Measurements from ENCODE around the gene NHLH1. TPM values are rescaled to one million over a fixed set of nuclear protein-coding genes. Genes with fewer than 3 reads are reported as not detected.
"Not testable (repeated sequence)": the region's sequence is repeated elsewhere in the genome, so short reads cannot be mapped to it uniquely, and the experiment has no call there.

Gene NHLH1
- total RNA-seq, 1 experiment from 2014 or later, result not detected

GRCh38 chr1:160371346-160371631 lies 4.4 kb downstream of the NHLH1 start:
- in situ Hi-C loops (cut with HindIII; ENCODE audit: low pct_unique_long_range_greater_than_20kb, low sequenced_read_pairs), result no loop called here
- DNase-seq (ENCODE audit: low read depth, low spot score), result no peak

GRCh38 chr1:160371756-160372155 lies 4.9 kb downstream of the NHLH1 start:
- in situ Hi-C loops (cut with HindIII; ENCODE audit: low pct_unique_long_range_greater_than_20kb, low sequenced_read_pairs), result no loop called here
- no peak for DNase-seq (ENCODE audit: low read depth, low spot score)

- in situ Hi-C loops (cut with HindIII; ENCODE audit: low pct_unique_long_range_greater_than_20kb, low sequenced_read_pairs), result no loop called here
- DNase-seq (ENCODE audit: low read depth, low spot score), result no peak
Observed at GRCh38 chr1:160373696-160374095, 6.8 kb downstream of the NHLH1 start.

- in situ Hi-C loops (cut with HindIII; ENCODE audit: low pct_unique_long_range_greater_than_20kb, low sequenced_read_pairs), result no loop called here
- no peak for DNase-seq (ENCODE audit: low read depth, low spot score)
Observed at GRCh38 chr1:160374306-160375110, 7.6 kb downstream of the NHLH1 start.

GRCh38 chr1:160375788-160376524 lies 9.1 kb downstream of the NHLH1 start:
- DNase-seq (ENCODE audit: low read depth, low spot score), result no peak
- in situ Hi-C loops (cut with HindIII; ENCODE audit: low pct_unique_long_range_greater_than_20kb, low sequenced_read_pairs), result no loop called here

GRCh38 chr1:160376525-160377131 lies 9.8 kb downstream of the NHLH1 start:
- in situ Hi-C loops (cut with HindIII; ENCODE audit: low pct_unique_long_range_greater_than_20kb, low sequenced_read_pairs), result no loop called here
- peak; percentile 82 for DNase-seq (ENCODE audit: low read depth, low spot score)

GRCh38 chr1:160377585-160378206 lies 10.8 kb downstream of the NHLH1 start:
- no peak for DNase-seq (ENCODE audit: low read depth, low spot score)
- in situ Hi-C loops (cut with HindIII; ENCODE audit: low pct_unique_long_range_greater_than_20kb, low sequenced_read_pairs), result no loop called here

GRCh38 chr1:160384812-160385211 lies 17.9 kb downstream of the NHLH1 start:
- DNase-seq (ENCODE audit: low read depth, low spot score); in situ Hi-C loops (cut with HindIII; ENCODE audit: low pct_unique_long_range_greater_than_20kb, low sequenced_read_pairs): not testable (repeated sequence)

- DNase-seq (ENCODE audit: low read depth, low spot score); in situ Hi-C loops (cut with HindIII; ENCODE audit: low pct_unique_long_range_greater_than_20kb, low sequenced_read_pairs): not testable (repeated sequence)
Observed at GRCh38 chr1:160388406-160388805, 21.5 kb downstream of the NHLH1 start.

GRCh38 chr1:160394673-160395072 lies 27.8 kb downstream of the NHLH1 start:
- DNase-seq (ENCODE audit: low read depth, low spot score), result no peak
- in situ Hi-C loops (cut with HindIII; ENCODE audit: low pct_unique_long_range_greater_than_20kb, low sequenced_read_pairs), result no loop called here

- in situ Hi-C loops (cut with HindIII; ENCODE audit: low pct_unique_long_range_greater_than_20kb, low sequenced_read_pairs), result no loop called here
- no peak for DNase-seq (ENCODE audit: low read depth, low spot score)
Observed at GRCh38 chr1:160397651-160398050, 30.8 kb downstream of the NHLH1 start.

GRCh38 chr1:160398823-160399222 lies 32.0 kb downstream of the NHLH1 start:
- no peak for DNase-seq (ENCODE audit: low read depth, low spot score)
- in situ Hi-C loops (cut with HindIII; ENCODE audit: low pct_unique_long_range_greater_than_20kb, low sequenced_read_pairs), result no loop called here

- DNase-seq (ENCODE audit: low read depth, low spot score), result no peak
- in situ Hi-C loops (cut with HindIII; ENCODE audit: low pct_unique_long_range_greater_than_20kb, low sequenced_read_pairs), result no loop called here
Observed at GRCh38 chr1:160399544-160400222, 32.8 kb downstream of the NHLH1 start.

GRCh38 chr1:160400223-160400645 lies 33.4 kb downstream of the NHLH1 start, which contains the start of gene VANGL2:
VANGL2 (plus strand) TSS chr1:160400564; CDS start chr1:160415838, 15,274 bp downstream.
- in situ Hi-C loops (cut with HindIII; ENCODE audit: low pct_unique_long_range_greater_than_20kb, low sequenced_read_pairs), result no loop called here
- DNase-seq (ENCODE audit: low read depth, low spot score), result peak; percentile 70

GRCh38 chr1:160400646-160401486 lies 34.0 kb downstream of the NHLH1 start:
- in situ Hi-C loops (cut with HindIII; ENCODE audit: low pct_unique_long_range_greater_than_20kb, low sequenced_read_pairs), result no loop called here
- DNase-seq (ENCODE audit: low read depth, low spot score), result no peak

GRCh38 chr1:160401487-160401805 lies 34.6 kb downstream of the NHLH1 start:
- DNase-seq (ENCODE audit: low read depth, low spot score), result no peak
- in situ Hi-C loops (cut with HindIII; ENCODE audit: low pct_unique_long_range_greater_than_20kb, low sequenced_read_pairs), result no loop called here

All from SK-MEL-5 (cell line).